H1 (cell line): Measurements from ENCODE around the gene EXTL2. TPM values are rescaled to one million over a fixed set of nuclear protein-coding genes. Genes with fewer than 3 reads are reported as not detected.
"Not testable (repeated sequence)": the region's sequence is repeated elsewhere in the genome, so short reads cannot be mapped to it uniquely, and the experiment has no call there.

Experiments used
- CTCF ChIA-PET: fragments of 300-600 bp; sonication (Branson Sonifier 250); formaldehyde crosslinking; loops from one replicate; lab custom pipeline; 2021; ENCODE audit not compliant: partially characterized antibody; lab: Charles Lee
- POLR2A ChIA-PET: fragments of 300-600 bp; sonication (Branson Sonifier 250); formaldehyde crosslinking; loops from one replicate; lab custom pipeline; 2021; ENCODE audit warnings: inconsistent platforms; ENCODE audit not compliant: partially characterized antibody; lab: Charles Lee
- DNase-seq, 2 experiments: peaks; one replicate each; pipeline versions ENCODE4 v3.0.0 to v3.0.0-alpha.2; 2010 to 2022; ENCODE audit warnings: low spot score in 2 of 2, low read depth in 1 of 2, mixed read lengths in 1 of 2
- FAIRE-seq: peaks from 2 replicates; lab custom pipeline; 2011; peaks lifted over from hg19 to GRCh38; lab: Jason Lieb, UNC
- H2AFZ ChIP-seq: 2 replicates; pipeline ENCODE4 v1.8.1; 2012; ENCODE audit warnings: low read length, inconsistent platforms
- H2AK5ac ChIP-seq: 2 replicates; pipeline ENCODE4 v1.6.1; 2013; ENCODE audit warnings: low read depth, low read length
- H2BK120ac ChIP-seq: replicated peaks from 2 replicates; pipeline ENCODE3; 2013; ENCODE audit warnings: low read depth, low read length, inconsistent platforms
- H2BK12ac ChIP-seq: 2 replicates; pipeline ENCODE4 v1.6.1; 2013; ENCODE audit warnings: low read depth, low read length
- H2BK15ac ChIP-seq: 2 replicates; pipeline ENCODE4 v1.6.1; 2013; ENCODE audit warnings: low read length
- H2BK20ac ChIP-seq: 2 replicates; pipeline ENCODE4 v1.6.1; 2013; ENCODE audit warnings: low read length
- H2BK5ac ChIP-seq: 2 replicates; pipeline ENCODE4 v1.6.1; 2013; ENCODE audit warnings: low read depth, low read length
- H3K14ac ChIP-seq: 2 replicates; pipeline ENCODE4 v1.6.1; 2013; ENCODE audit warnings: inconsistent platforms; ENCODE audit not compliant: insufficient read length
- H3K18ac ChIP-seq: 2 replicates; pipeline ENCODE4 v1.6.1; 2013; ENCODE audit warnings: low read length; ENCODE audit errors: extremely low read depth
- H3K23ac ChIP-seq: 2 replicates; pipeline ENCODE4 v1.6.1; 2013; ENCODE audit warnings: inconsistent platforms; ENCODE audit not compliant: insufficient read length
- H3K23me2 ChIP-seq: 2 replicates; pipeline ENCODE4 v1.6.1; 2013; ENCODE audit warnings: low read depth, low read length
- H3K27ac ChIP-seq: 2 replicates; pipeline ENCODE4 v1.6.1; 2011; ENCODE audit warnings: low read depth, low read length, inconsistent platforms
- H3K27me3 ChIP-seq, 4 experiments: replicated peaks in 1 of 4; 1 replicate in 1 of 4; 2 replicates in 3 of 4; pipeline versions ENCODE4 v1.6.1 to v1.8.1; 2011 to 2013; ENCODE audit warnings: low read length in 3 of 4, mild to moderate bottlenecking in 3 of 4, inconsistent platforms in 2 of 4, mixed read lengths in 2 of 4, moderate library complexity in 1 of 4; ENCODE audit not compliant: control insufficient read depth in 3 of 4, insufficient read depth in 3 of 4; ENCODE audit errors: extremely low read depth in 1 of 4
- H3K36me3 ChIP-seq, 4 experiments: 2 replicates each; pipeline versions ENCODE4 v1.6.1 to v1.8.1; 2011 to 2013; ENCODE audit warnings: mild to moderate bottlenecking in 4 of 4, low read length in 3 of 4, moderate library complexity in 2 of 4, control low read depth in 1 of 4, inconsistent platforms in 1 of 4; ENCODE audit not compliant: insufficient read depth in 4 of 4, control insufficient read depth in 2 of 4
- H3K4ac ChIP-seq: replicated peaks from 2 replicates; pipeline ENCODE3; 2013; ENCODE audit warnings: low read length, low read depth, mixed read lengths, inconsistent platforms; ENCODE audit not compliant: insufficient read length
- H3K4me1 ChIP-seq, 4 experiments: replicated peaks in 1 of 4; 1 replicate in 1 of 4; 2 replicates in 3 of 4; pipeline versions ENCODE4 v1.6.1 to v1.8.1; 2011 to 2013; ENCODE audit warnings: low read length in 3 of 4, inconsistent platforms in 2 of 4, mixed read lengths in 1 of 4; ENCODE audit not compliant: insufficient read depth in 4 of 4, control insufficient read depth in 3 of 4
- H3K4me2 ChIP-seq, 2 experiments: 2 replicates each; pipeline versions ENCODE4 v1.6.1 to v1.8.1; 2011 to 2013; ENCODE audit warnings: low read depth in 2 of 2, low read length in 2 of 2, control low read depth in 1 of 2, inconsistent platforms in 1 of 2, mild to moderate bottlenecking in 1 of 2; ENCODE audit not compliant: insufficient read depth in 1 of 2
- H3K4me3 ChIP-seq, 4 experiments: fragments of 200-600, 300-600 bp in 1 of 4; sonication (generic), shearing (Covaris generic), sonication (Bioruptor Twin) in 1 of 4; 2 replicates each; pipeline versions ENCODE4 v1.5.1 to v1.8.1; 2011 to 2016; ENCODE audit warnings: low read length in 4 of 4, low read depth in 3 of 4, control low read depth in 2 of 4, inconsistent platforms in 2 of 4, mild to moderate bottlenecking in 2 of 4, mixed read lengths in 1 of 4, moderate library complexity in 1 of 4; ENCODE audit not compliant: insufficient read depth in 2 of 4; ENCODE audit errors: extremely low read depth in 1 of 4
- H3K56ac ChIP-seq: replicated peaks from 2 replicates; pipeline ENCODE3; 2013; ENCODE audit warnings: low read depth, mild to moderate bottlenecking, mixed read lengths, low read length, inconsistent platforms; ENCODE audit not compliant: insufficient read length
- H3K79me1 ChIP-seq: 2 replicates; pipeline ENCODE4 v1.6.1; 2013; ENCODE audit warnings: low read depth, low read length, control low read depth
- H3K79me2 ChIP-seq, 2 experiments: 2 replicates each; pipeline versions ENCODE4 v1.6.1 to v1.8.1; 2012 to 2013; ENCODE audit warnings: low read length in 2 of 2, mild to moderate bottlenecking in 2 of 2, inconsistent platforms in 1 of 2; ENCODE audit not compliant: insufficient read depth in 2 of 2, control insufficient read depth in 1 of 2
- H3K9ac ChIP-seq, 4 experiments: replicated peaks in 1 of 4; 1 replicate in 1 of 4; 2 replicates in 3 of 4; pipeline versions ENCODE4 v1.6.1 to v1.8.1; 2011 to 2013; ENCODE audit warnings: low read depth in 3 of 4, low read length in 3 of 4, control low read depth in 2 of 4, mild to moderate bottlenecking in 2 of 4, moderate library complexity in 2 of 4, inconsistent platforms in 1 of 4; ENCODE audit errors: extremely low read depth in 1 of 4
- H3K9me3 ChIP-seq, 2 experiments: 2 replicates each; pipeline versions ENCODE4 v1.6.1 to v1.8.1; 2012 to 2013; ENCODE audit warnings: mild to moderate bottlenecking in 2 of 2, moderate library complexity in 2 of 2, control low read depth in 1 of 2, inconsistent platforms in 1 of 2, low read depth in 1 of 2, low read length in 1 of 2, mixed read lengths in 1 of 2; ENCODE audit not compliant: insufficient read depth in 2 of 2
- H4K20me1 ChIP-seq, 2 experiments: replicated peaks in 1 of 2; 2 replicates each; pipeline versions ENCODE3 to v1.8.1; 2011 to 2013; ENCODE audit warnings: inconsistent platforms in 2 of 2, low read length in 2 of 2, mild to moderate bottlenecking in 1 of 2; ENCODE audit not compliant: insufficient read depth in 2 of 2, control insufficient read depth in 1 of 2
- H4K5ac ChIP-seq: 2 replicates; pipeline ENCODE4 v1.6.1; 2013; ENCODE audit warnings: low read length, low read depth, mixed read lengths, inconsistent platforms; ENCODE audit not compliant: insufficient read length
- H4K8ac ChIP-seq: 2 replicates; pipeline ENCODE4 v1.8.0; 2013; ENCODE audit warnings: mild to moderate bottlenecking, moderate library complexity, low read length, inconsistent platforms; ENCODE audit not compliant: insufficient read depth; ENCODE audit errors: extremely low read depth
- H4K91ac ChIP-seq: replicated peaks from 2 replicates; pipeline ENCODE3; 2013; ENCODE audit warnings: low read length, mixed read lengths, inconsistent platforms; ENCODE audit not compliant: insufficient read length
- ASH2L ChIP-seq: fragments of 200-600, 300-600 bp; sonication (generic); IDR thresholded peaks from one replicate; pipeline ENCODE4 v1.7.1; 2017; ENCODE audit warnings: low read length
- CHD1 ChIP-seq: IDR thresholded peaks from 2 replicates; pipeline ENCODE4 v1.6.1; 2012; ENCODE audit warnings: low read depth, low read length, improper control_type of control experiment
- CREB1 ChIP-seq: IDR thresholded peaks from 2 replicates; pipeline ENCODE4 v1.6.1; 2012; ENCODE audit warnings: inconsistent platforms
- NANOG ChIP-seq: IDR thresholded peaks from 2 replicates; pipeline ENCODE4 v1.6.1; 2011; ENCODE audit warnings: low read length, low read depth, mild to moderate bottlenecking, inconsistent platforms; ENCODE audit not compliant: insufficient read depth, poor library complexity, severe bottlenecking
- POLR2A ChIP-seq, 2 experiments: IDR thresholded peaks; 1 replicate in 1 of 2; 2 replicates in 1 of 2; pipeline ENCODE4 v1.6.1; 2011; ENCODE audit warnings: low read depth in 2 of 2, low read length in 2 of 2, mild to moderate bottlenecking in 2 of 2; ENCODE audit errors: control extremely low read depth in 1 of 2
- SP1 ChIP-seq: IDR thresholded peaks from 2 replicates; pipeline ENCODE4 v1.6.1; 2011; ENCODE audit warnings: low read depth, low read length
- SRF ChIP-seq: IDR thresholded peaks from 2 replicates; pipeline ENCODE4 v1.6.1; 2011; ENCODE audit warnings: mild to moderate bottlenecking, low read depth, low read length, moderate library complexity
- WGBS, 2 experiments: shearing (Covaris generic) in 1 of 2; methylation state at CpG; one replicate each; pipeline versions ENCODE4 v1.1.6 to v1.1.7; 2013 to 2015; ENCODE audit warnings: low lambda C conversion rate in 2 of 2, mixed read lengths in 2 of 2, inconsistent platforms in 1 of 2, low coverage in 1 of 2, missing lambda C conversion rate in 1 of 2; ENCODE audit not compliant: insufficient replicate concordance in 2 of 2, insufficient coverage in 1 of 2, insufficient read length in 1 of 2; ENCODE audit errors: extremely low coverage in 1 of 2, missing lambda C conversion rate in 1 of 2; 5-methylcytosine and 5-hydroxymethylcytosine counted together
- polyA plus RNA-seq, 7 experiments: library from polyadenylated mRNA; depleted of rRNA in 3 of 7; stranded (reverse) in 5 of 7; unstranded in 2 of 7; fragments of >200 nt in 5 of 7; fragments of 200-250 nt in 2 of 7; gene quantifications; 1 replicate in 5 of 7; 2 replicates in 1 of 7; 4 replicates in 1 of 7; pipeline versions ENCODE4 v1.2.1 to v1.2.3, GENCODE V29; 2011 to 2013; ENCODE audit warnings: missing spikeins in 2 of 7, mixed read lengths in 2 of 7
- total RNA-seq: library from RNA; stranded (reverse); fragmentation: NEBNext Ultra II Directional; extraction: Animal tissue kit (Norgen Biotek cat#: 25700); gene quantifications from 2 replicates; pipeline ENCODE4 v1.2.1, GENCODE V29; 2021
- TF ChIP-seq, protein P1 (sequence below): IDR thresholded peaks from 2 replicates; pipeline ENCODE4 v1.6.1; 2012; ENCODE audit warnings: inconsistent platforms

Gene EXTL2
- total and polyA plus RNA-seq, 2 of the 8 experiments (the other 6 are each of a cell fraction or from before 2014, with no cell fraction given) = 27.1 to 54.7 TPM

DNA sequence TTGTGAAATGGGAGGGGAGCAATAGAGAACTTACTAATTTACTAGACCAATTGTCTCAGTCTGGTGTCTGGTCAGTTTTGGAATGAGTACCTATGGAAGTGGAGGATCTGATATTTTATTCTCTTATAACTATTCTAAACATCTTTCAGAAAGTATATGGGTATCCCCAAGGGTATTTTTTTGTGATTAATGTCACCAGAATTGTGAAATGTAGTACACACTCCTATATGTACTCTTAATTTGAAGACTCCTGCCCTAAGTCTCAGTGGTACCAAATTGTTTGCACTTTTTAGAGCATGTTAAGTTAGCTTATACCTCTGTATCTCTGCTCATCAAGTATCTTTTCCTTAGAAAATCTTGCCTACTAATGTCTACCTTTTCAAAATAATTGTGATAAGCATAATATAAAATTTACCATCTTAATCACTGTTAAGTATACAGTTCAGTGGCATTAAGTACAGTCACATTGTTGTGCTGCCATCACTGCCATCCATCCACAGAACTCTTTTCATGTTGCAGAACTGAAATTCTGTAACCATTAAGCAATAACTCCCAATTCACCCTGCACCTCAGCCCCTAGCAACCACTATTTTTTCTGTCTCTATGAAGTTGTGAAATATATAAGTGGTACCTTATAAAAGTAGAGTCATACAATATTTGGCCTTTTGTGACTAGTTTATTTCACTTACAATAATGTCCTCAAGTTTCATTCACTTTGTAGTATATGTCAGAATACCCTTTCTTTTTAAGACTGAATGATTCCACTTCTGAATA lies 41.7 kb upstream of the EXTL2 start (continued):
- TF ChIP-seq NANOG (no peak), SP1 (no peak), POLR2A (IDR thresholded peaks at IDR 0.05; ENCODE audit: control extremely low read depth in 1 of 2, low read depth in 2 of 2, low read length in 2 of 2) (no peak), ASH2L (no peak), SRF (no peak), CREB1 (no peak), CHD1 (no peak)
- TF ChIP-seq, protein P1, sequence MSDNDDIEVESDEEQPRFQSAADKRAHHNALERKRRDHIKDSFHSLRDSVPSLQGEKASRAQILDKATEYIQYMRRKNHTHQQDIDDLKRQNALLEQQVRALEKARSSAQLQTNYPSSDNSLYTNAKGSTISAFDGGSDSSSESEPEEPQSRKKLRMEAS = no peak

DNA sequence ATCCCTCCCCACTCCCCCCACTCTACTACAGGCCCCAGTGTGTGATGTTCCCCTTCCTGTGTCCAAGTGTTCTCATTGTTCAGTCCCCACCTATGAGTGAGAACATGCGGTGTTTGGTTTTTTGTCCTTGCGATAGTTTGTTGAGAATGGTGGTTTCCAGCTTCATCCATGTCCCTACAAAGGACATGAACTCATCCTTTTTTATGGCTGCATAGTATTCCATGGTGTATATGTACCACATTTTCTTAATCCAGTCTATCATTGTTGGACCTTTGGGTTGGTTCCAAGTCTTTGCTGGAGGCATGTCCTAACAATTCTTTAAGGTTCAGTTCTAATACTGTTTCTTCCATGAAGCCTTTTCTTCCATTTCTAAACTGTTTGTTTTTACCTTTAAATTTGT lies 38.9 kb upstream of the EXTL2 start:
- H3K4ac ChIP-seq, H2BK15ac ChIP-seq, H3K56ac ChIP-seq, H3K27me3 ChIP-seq, FAIRE-seq, H2AFZ ChIP-seq, POLR2A ChIA-PET, H2AK5ac ChIP-seq, H2BK120ac ChIP-seq, H3K79me1 ChIP-seq, H3K18ac ChIP-seq, H3K27ac ChIP-seq, H3K9ac ChIP-seq, H2BK5ac ChIP-seq, H3K79me2 ChIP-seq, H3K9me3 ChIP-seq, H3K23me2 ChIP-seq, H4K91ac ChIP-seq, H4K5ac ChIP-seq, H3K14ac ChIP-seq, H3K4me2 ChIP-seq, H3K23ac ChIP-seq, H4K20me1 ChIP-seq, H2BK20ac ChIP-seq, H3K4me3 ChIP-seq, H3K4me1 ChIP-seq, DNase-seq, H2BK12ac ChIP-seq, H4K8ac ChIP-seq: not testable (repeated sequence)
- 100% methylated on average over 1 of the region's 2 CpGs; no CpG with 5 or more reads in 1 of the 2 experiments for WGBS, 2 experiments
- peaks cover 0 to 22% (median 1%) of the 10 kb centered on the region in 4 experiments; a peak in 2 of 8 replicates for H3K36me3 ChIP-seq
- CTCF ChIA-PET = interaction anchor here (0.7 to 1.0 kb wide), 3 partner anchors 20 to 596 kb away, joined by 3 read pairs; no protein-coding TSS in a partner anchor
